Duodenal mucosa (tissue), 2 donors: ENCODE results near the gene ADPRH.

Source experiments
- H3K27ac ChIP-seq: one replicate; pipeline ENCODE4 v1.7.0; 2013; ENCODE audit warnings: low read depth, low read length
- H3K27me3 ChIP-seq, 2 donors: one replicate each; pipeline ENCODE4 v1.7.0; 2013; ENCODE audit warnings: low read length in 2 of 2, control low read depth in 1 of 2; ENCODE audit not compliant: insufficient read depth in 2 of 2, control insufficient read depth in 1 of 2
- H3K36me3 ChIP-seq, 2 donors: one replicate each; pipeline ENCODE4 v1.7.0; 2013; ENCODE audit warnings: low read length in 2 of 2, control low read depth in 1 of 2; ENCODE audit not compliant: insufficient read depth in 2 of 2, control insufficient read depth in 1 of 2
- H3K4me1 ChIP-seq, 2 donors: one replicate each; pipeline ENCODE4 v1.7.0; 2013; ENCODE audit warnings: low read length in 2 of 2, control low read depth in 1 of 2; ENCODE audit not compliant: insufficient read depth in 2 of 2, control insufficient read depth in 1 of 2
- H3K4me3 ChIP-seq, 2 donors: one replicate each; pipeline ENCODE4 v1.7.0; 2013; ENCODE audit warnings: low read length in 2 of 2, low read depth in 1 of 2
- H3K9ac ChIP-seq, 2 donors: one replicate each; pipeline ENCODE4 v1.7.0; 2013; ENCODE audit warnings: low read length in 2 of 2, low read depth in 1 of 2
- H3K9me3 ChIP-seq, 2 donors: one replicate each; pipeline ENCODE4 v1.7.0; 2013; ENCODE audit warnings: low read length in 2 of 2, control low read depth in 1 of 2; ENCODE audit not compliant: control insufficient read depth in 1 of 2

The ADPRH gene

DNA sequence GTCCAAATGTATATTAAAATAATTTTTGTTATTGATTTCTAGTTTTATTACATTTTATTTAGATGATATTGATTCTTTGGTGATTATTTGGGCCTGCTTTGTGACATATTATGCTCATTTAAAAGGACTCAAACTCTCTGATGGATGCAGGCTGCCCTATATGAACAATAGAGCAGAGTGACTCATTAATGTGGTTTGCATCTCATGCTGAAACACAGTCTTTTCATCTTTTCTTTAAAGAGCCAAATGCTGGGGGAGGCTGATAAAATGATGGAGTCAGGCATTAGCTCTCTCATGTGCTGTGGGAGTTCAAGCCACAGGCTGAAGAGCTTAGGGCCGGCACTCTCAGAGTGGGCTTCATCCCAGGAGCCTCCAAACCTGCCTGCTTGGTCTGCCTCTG, 25.6 kb downstream of the ADPRH start:
- Histone ChIP-seq H3K36me3 (no peaks in the 10 kb centered on the region), H3K27ac (no peak overlapping the region), H3K4me1 (no peaks in the 10 kb centered on the region), H3K27me3 (peaks cover 0 to 4% of the 10 kb centered on the region in 2 donors), H3K9ac (no peak overlapping the region), H3K4me3 (no peak overlapping the region), H3K9me3 (no peaks in the 10 kb centered on the region)

DNA sequence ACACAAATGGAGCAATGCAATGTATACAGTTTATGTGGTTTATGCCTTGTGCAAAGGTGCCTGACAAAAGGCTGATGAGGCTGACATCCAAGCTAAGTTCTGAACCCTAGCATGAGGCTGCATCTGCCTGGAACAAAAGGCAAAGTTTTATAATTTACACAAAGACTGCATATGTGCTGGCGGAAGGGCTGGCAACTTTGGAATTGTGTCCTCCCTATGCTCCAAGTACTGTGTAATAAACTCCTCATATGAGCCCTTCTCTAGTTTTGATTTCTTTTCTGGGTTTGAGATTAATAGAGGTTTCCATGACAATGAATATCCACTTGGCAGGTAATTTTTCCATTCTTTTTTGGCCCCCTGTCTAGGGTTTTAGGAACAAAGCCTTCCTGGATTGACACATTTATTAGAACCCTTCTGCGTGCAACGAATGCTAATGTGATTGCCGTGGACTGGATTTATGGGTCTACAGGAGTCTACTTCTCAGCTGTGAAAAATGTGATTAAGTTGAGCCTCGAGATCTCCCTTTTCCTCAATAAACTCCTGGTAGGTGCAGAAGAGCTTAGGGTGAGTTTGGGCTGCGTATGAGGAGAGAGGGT, 29.2 kb downstream of the ADPRH start:
- Histone ChIP-seq H3K36me3 (no peaks in the 10 kb centered on the region), H3K9me3 (no peaks in the 10 kb centered on the region), H3K27ac (no peak overlapping the region), H3K4me3 (no peak overlapping the region), H3K9ac (no peak overlapping the region), H3K4me1 (no peaks in the 10 kb centered on the region), H3K27me3 (peaks cover 0 to 4% of the 10 kb centered on the region in 2 donors)

GRCh38 chr3:119609301-119609700, 30.0 kb downstream of the ADPRH start:
- H3K9me3 ChIP-seq = no peaks in the 10 kb centered on the region
- peaks cover 0 to 4% of the 10 kb centered on the region in 2 donors for H3K27me3 ChIP-seq
- no peak overlapping the region for H3K27ac ChIP-seq
- no peaks in the 10 kb centered on the region for H3K36me3 ChIP-seq
- H3K9ac ChIP-seq = no peak overlapping the region
- H3K4me1 ChIP-seq = no peaks in the 10 kb centered on the region
- no peak overlapping the region for H3K4me3 ChIP-seq

GRCh38 chr3:119611664-119612063, 32.4 kb downstream of the ADPRH start:
- Histone ChIP-seq H3K9me3 (no peaks in the 10 kb centered on the region), H3K27ac (no peak overlapping the region), H3K9ac (no peak overlapping the region), H3K4me1 (no peaks in the 10 kb centered on the region), H3K36me3 (no peaks in the 10 kb centered on the region), H3K27me3 (peaks cover 0 to 4% of the 10 kb centered on the region in 2 donors), H3K4me3 (no peak overlapping the region)

- Histone ChIP-seq H3K9me3 (no peaks in the 10 kb centered on the region), H3K9ac (no peak overlapping the region), H3K4me1 (no peaks in the 10 kb centered on the region)
Observed at GRCh38 chr3:119613201-119613600, 33.9 kb downstream of the ADPRH start.

GRCh38 chr3:119613872-119614271, 34.6 kb downstream of the ADPRH start:
- H3K36me3 ChIP-seq = no peaks in the 10 kb centered on the region
- no peaks in the 10 kb centered on the region for H3K4me1 ChIP-seq
- no peak overlapping the region for H3K9ac ChIP-seq
- no peaks in the 10 kb centered on the region for H3K9me3 ChIP-seq
- no peak overlapping the region for H3K27ac ChIP-seq
- H3K4me3 ChIP-seq = no peak overlapping the region
- H3K27me3 ChIP-seq = peaks cover 0 to 4% of the 10 kb centered on the region in 2 donors

More at GRCh38 chr3:119613201-119613600, 33.9 kb downstream of the ADPRH start:
- Histone ChIP-seq H3K27ac (no peak overlapping the region), H3K27me3 (peaks cover 0 to 4% of the 10 kb centered on the region in 2 donors), H3K36me3 (no peaks in the 10 kb centered on the region), H3K4me3 (no peak overlapping the region)

GRCh38 chr3:119616056-119616455, 36.8 kb downstream of the ADPRH start:
- no peak overlapping the region for H3K4me3 ChIP-seq
- no peaks in the 10 kb centered on the region for H3K4me1 ChIP-seq
- H3K27ac ChIP-seq = no peak overlapping the region
- no peak overlapping the region for H3K9ac ChIP-seq
- H3K9me3 ChIP-seq = no peaks in the 10 kb centered on the region
- H3K27me3 ChIP-seq = no peaks in the 10 kb centered on the region
- H3K36me3 ChIP-seq = no peaks in the 10 kb centered on the region

- no peak overlapping the region for H3K4me3 ChIP-seq
- H3K27me3 ChIP-seq = no peaks in the 10 kb centered on the region
- no peaks in the 10 kb centered on the region for H3K9me3 ChIP-seq
- no peaks in the 10 kb centered on the region for H3K36me3 ChIP-seq
- no peaks in the 10 kb centered on the region for H3K4me1 ChIP-seq
- H3K9ac ChIP-seq = no peak overlapping the region
- H3K27ac ChIP-seq = no peak overlapping the region
Observed at GRCh38 chr3:119619094-119619493, 39.8 kb downstream of the ADPRH start.

- Histone ChIP-seq H3K9ac (no peak overlapping the region), H3K36me3 (no peaks in the 10 kb centered on the region), H3K4me3 (no peak overlapping the region), H3K27ac (no peak overlapping the region), H3K9me3 (no peaks in the 10 kb centered on the region), H3K27me3 (no peaks in the 10 kb centered on the region), H3K4me1 (no peaks in the 10 kb centered on the region)
Observed at GRCh38 chr3:119620899-119621298, 41.6 kb downstream of the ADPRH start.

GRCh38 chr3:119624002-119624720, 44.9 kb downstream of the ADPRH start:
- no peaks in the 10 kb centered on the region for H3K36me3 ChIP-seq
- H3K9ac ChIP-seq = no peak overlapping the region
- H3K27me3 ChIP-seq = peaks cover 0 to 4% of the 10 kb centered on the region in 2 donors
- no peak overlapping the region for H3K4me3 ChIP-seq
- no peaks in the 10 kb centered on the region for H3K9me3 ChIP-seq
- peaks cover 3 to 7% of the 10 kb centered on the region in 2 donors for H3K4me1 ChIP-seq
- H3K27ac ChIP-seq = no peak overlapping the region
